IMR-90 (cell line): ENCODE measurements around the gene AMOTL1. TPM values are rescaled to one million over a fixed set of nuclear protein-coding genes. Genes with fewer than 3 reads are reported as not detected.

Experiments used
- ATAC-seq: fragments of 200-7000 bp; cut with Tn5 transposase; 2 replicates; pipeline ENCODE4 v1.9.1; 2020; ENCODE audit warnings: low read depth, mild to moderate bottlenecking, moderate library complexity
- BruUV-seq: library from RNA; stranded (reverse); fragments of 400-500 nt; replicated peaks from 2 replicates; lab custom pipeline; 2021; lab: Mats Ljungman, UMichigan
- CTCF ChIA-PET: fragments of 300-600 bp; formaldehyde crosslinking; extraction: SDS; loops from one replicate; lab custom pipeline; 2021; ENCODE audit warnings: antibody characterized with exemption; lab: Yijun Ruan, JAX
- POLR2A ChIA-PET: fragments of 300-600 bp; sonication (Branson Sonifier 250); formaldehyde crosslinking; loops from one replicate; lab custom pipeline; 2022; ENCODE audit warnings: antibody characterized with exemption; ENCODE audit not compliant: unreplicated experiment; lab: Charles Lee
- DNase-seq: peaks from one replicate; pipeline ENCODE4 v3.0.0; 2013
- H2AFZ ChIP-seq: replicated peaks from 2 replicates; pipeline ENCODE3; 2013; ENCODE audit warnings: low read length, mild to moderate bottlenecking; ENCODE audit not compliant: poor library complexity
- H2AK5ac ChIP-seq: 2 replicates; pipeline ENCODE4 v1.6.1; 2013; ENCODE audit warnings: low read depth, low read length, inconsistent platforms
- H2AK9ac ChIP-seq: replicated peaks from 2 replicates; pipeline ENCODE3; 2013; ENCODE audit warnings: mild to moderate bottlenecking, low read depth, low read length, moderate library complexity; ENCODE audit not compliant: poor library complexity
- H2BK120ac ChIP-seq: 2 replicates; pipeline ENCODE4 v1.6.1; 2013; ENCODE audit warnings: low read depth, low read length, inconsistent platforms
- H2BK15ac ChIP-seq: 3 replicates; pipeline ENCODE4 v1.6.1; 2013; ENCODE audit warnings: low read depth, low read length, inconsistent platforms
- H2BK20ac ChIP-seq: 2 replicates; pipeline ENCODE4 v1.6.1; 2013; ENCODE audit warnings: low read depth, mild to moderate bottlenecking, inconsistent platforms, low read length, moderate library complexity
- H2BK5ac ChIP-seq: 2 replicates; pipeline ENCODE4 v1.6.1; 2013; ENCODE audit warnings: mild to moderate bottlenecking, low read depth, low read length, inconsistent platforms; ENCODE audit not compliant: poor library complexity, severe bottlenecking
- H3K14ac ChIP-seq: replicated peaks from 2 replicates; pipeline ENCODE4 v1.6.1; 2013; ENCODE audit warnings: low read depth, low read length, inconsistent platforms
- H3K18ac ChIP-seq: 2 replicates; pipeline ENCODE4 v1.6.1; 2013; ENCODE audit warnings: low read depth, low read length, control low read depth
- H3K23ac ChIP-seq: 2 replicates; pipeline ENCODE4 v1.6.1; 2013; ENCODE audit warnings: low read depth, low read length, inconsistent platforms
- H3K27ac ChIP-seq: 2 replicates; pipeline ENCODE4 v1.5.1; 2013; ENCODE audit warnings: mild to moderate bottlenecking, control low read depth, low read length; ENCODE audit not compliant: insufficient read depth
- H3K27me3 ChIP-seq: 2 replicates; pipeline ENCODE4 v1.6.1; 2013; ENCODE audit warnings: low read length; ENCODE audit not compliant: control insufficient read depth, insufficient read depth
- H3K36me3 ChIP-seq: 2 replicates; pipeline ENCODE4 v1.6.1; 2013; ENCODE audit warnings: low read length, mixed read lengths; ENCODE audit not compliant: control insufficient read depth, insufficient read depth
- H3K4ac ChIP-seq: 2 replicates; pipeline ENCODE4 v1.6.1; 2013; ENCODE audit warnings: low read depth, low read length, inconsistent platforms
- H3K4me1 ChIP-seq: 2 replicates; pipeline ENCODE4 v1.6.1; 2013; ENCODE audit warnings: low read length, mixed read lengths; ENCODE audit not compliant: control insufficient read depth, insufficient read depth
- H3K4me2 ChIP-seq: 2 replicates; pipeline ENCODE4 v1.6.1; 2013; ENCODE audit warnings: low read depth, mild to moderate bottlenecking, control low read depth, low read length, moderate library complexity
- H3K4me3 ChIP-seq: 2 replicates; pipeline ENCODE4 v1.5.1; 2013; ENCODE audit warnings: low read depth, mild to moderate bottlenecking, control low read depth, low read length, moderate library complexity; ENCODE audit not compliant: insufficient read depth
- H3K56ac ChIP-seq: 2 replicates; pipeline ENCODE4 v1.6.1; 2013; ENCODE audit warnings: low read length, inconsistent platforms; ENCODE audit not compliant: insufficient read depth; ENCODE audit errors: extremely low read depth
- H3K79me1 ChIP-seq, 2 experiments: 2 replicates each; pipeline ENCODE4 v1.6.1; 2013; ENCODE audit warnings: low read length in 2 of 2, inconsistent platforms in 1 of 2, low read depth in 1 of 2
- H3K9ac ChIP-seq: 2 replicates; pipeline ENCODE4 v1.6.1; 2013; ENCODE audit warnings: low read depth, low read length, control low read depth
- H3K9me1 ChIP-seq: 2 replicates; pipeline ENCODE4 v1.6.1; 2013; ENCODE audit warnings: low read length, inconsistent platforms; ENCODE audit not compliant: insufficient read depth
- H3K9me3 ChIP-seq: 2 replicates; pipeline ENCODE4 v1.6.1; 2013; ENCODE audit warnings: low read length; ENCODE audit not compliant: control insufficient read depth, insufficient read depth
- H4K20me1 ChIP-seq: 2 replicates; pipeline ENCODE4 v1.6.1; 2013; ENCODE audit warnings: low read length, inconsistent platforms; ENCODE audit not compliant: insufficient read depth
- H4K5ac ChIP-seq: 2 replicates; pipeline ENCODE4 v1.6.1; 2013; ENCODE audit warnings: mild to moderate bottlenecking, low read depth, low read length, control low read depth
- H4K8ac ChIP-seq, 2 experiments: 2 replicates each; pipeline ENCODE4 v1.6.1; 2013; ENCODE audit warnings: low read depth in 2 of 2, low read length in 2 of 2, control low read depth in 1 of 2, inconsistent platforms in 1 of 2
- H4K91ac ChIP-seq: 2 replicates; pipeline ENCODE4 v1.6.1; 2013; ENCODE audit warnings: low read depth, low read length, inconsistent platforms; ENCODE audit not compliant: insufficient read depth
- BHLHE40 ChIP-seq: fragments of 150-350 bp; IDR thresholded peaks from 2 replicates; pipeline ENCODE4 v1.6.1; 2016; ENCODE audit warnings: mild to moderate bottlenecking, low read depth, low read length
- CEBPB ChIP-seq: IDR thresholded peaks from 2 replicates; pipeline ENCODE4 v1.6.1; 2012; ENCODE audit warnings: low read depth, low read length, improper control_type of control experiment
- CHD1 ChIP-seq: IDR thresholded peaks from 2 replicates; pipeline ENCODE4 v1.6.1; 2012; ENCODE audit warnings: low read depth, low read length, improper control_type of control experiment
- CTCF ChIP-seq: conservative IDR thresholded peaks from 2 replicates; pipeline ENCODE4 v1.5.1; 2012; ENCODE audit warnings: mild to moderate bottlenecking, low read depth, low read length, improper control_type of control experiment
- ELK1 ChIP-seq: fragments of 150-350 bp; IDR thresholded peaks from 2 replicates; pipeline ENCODE4 v1.6.1; 2016; ENCODE audit warnings: low read depth, mild to moderate bottlenecking, low read length, moderate library complexity, borderline replicate concordance
- FOS ChIP-seq: fragments of 150-350 bp; IDR thresholded peaks from 2 replicates; pipeline ENCODE4 v1.6.1; 2016; ENCODE audit warnings: low read depth, low read length
- MAFK ChIP-seq: IDR thresholded peaks from 2 replicates; pipeline ENCODE4 v1.6.1; 2012; ENCODE audit warnings: low read depth, low read length, improper control_type of control experiment
- MAZ ChIP-seq: IDR thresholded peaks from 2 replicates; pipeline ENCODE4 v1.6.1; 2012; ENCODE audit warnings: low read depth, mild to moderate bottlenecking, low read length, improper control_type of control experiment, moderate library complexity, borderline replicate concordance
- MXI1 ChIP-seq: IDR thresholded peaks from 2 replicates; pipeline ENCODE4 v1.6.1; 2012; ENCODE audit warnings: low read depth, mild to moderate bottlenecking, low read length, moderate library complexity, borderline replicate concordance
- RCOR1 ChIP-seq: IDR thresholded peaks from 2 replicates; pipeline ENCODE4 v1.6.1; 2012; ENCODE audit warnings: mild to moderate bottlenecking, low read length, improper control_type of control experiment; ENCODE audit not compliant: insufficient replicate concordance
- SMC3 ChIP-seq: fragments of 150-350 bp; IDR thresholded peaks from 2 replicates; pipeline ENCODE4 v1.6.1; 2016; ENCODE audit warnings: low read depth, mild to moderate bottlenecking, antibody characterized with exemption, low read length, moderate library complexity
- USF2 ChIP-seq: fragments of 150-350 bp; IDR thresholded peaks from 2 replicates; pipeline ENCODE4 v1.6.1; 2017; ENCODE audit warnings: mild to moderate bottlenecking, antibody characterized with exemption, low read length, low read depth
- WGBS, 2 experiments: methylation state at CpG; one replicate each; pipeline versions ENCODE4 v1.1.5 to v1.1.7; 2013; ENCODE audit warnings: missing lambda C conversion rate in 2 of 2; ENCODE audit not compliant: insufficient read length in 1 of 2; ENCODE audit errors: extremely low coverage in 2 of 2; 5-methylcytosine and 5-hydroxymethylcytosine counted together
- dilution Hi-C: fragments of 300-500 bp; cut with HindIII; formaldehyde crosslinking; loops from one replicate; pipeline ENCODE4 v1.14.3; 2018; ENCODE audit warnings: low sequenced_read_pairs; ENCODE audit not compliant: unreplicated experiment
- in situ Hi-C: fragments of 300-500 bp; cut with MboI; formaldehyde crosslinking; loops from 3 replicates; pipeline ENCODE4 v1.14.3; 2019; ENCODE audit warnings: low sequenced_read_pairs, inconsistent platforms, mixed read lengths
- intact Hi-C: fragments of 100-400 bp; cut with micrococcal nuclease; formaldehyde crosslinking; loops from 2 replicates; pipeline ENCODE4 v1.10.0; 2022
- polyA plus RNA-seq, 3 experiments: library from polyadenylated mRNA; depleted of rRNA; stranded (reverse); fragments of >200 nt; gene quantifications; 2 replicates each; pipeline ENCODE4 v1.2.3, GENCODE V29; 2012; ENCODE audit warnings: low replicate concordance in 1 of 3
- total RNA-seq: library from RNA; depleted of rRNA; stranded (reverse); fragments of >200 nt; gene quantifications from 2 replicates; pipeline ENCODE4 v1.2.3, GENCODE V29; 2012

AMOTL1 gene
- total and polyA plus RNA-seq, 2 of the 4 experiments (the other 2 are of a cell fraction), result 18.6 to 49.5 TPM

GRCh38 chr11:94858012-94858705, 90.0 kb downstream of the AMOTL1 start (continued):
- TF ChIP-seq MXI1, result no peak

- POLR2A ChIA-PET, result no interaction called here
- no peak for DNase-seq
- Histone ChIP-seq H2BK5ac (no peak overlapping the region), H2AK9ac (no peak overlapping the region), H4K8ac (no peak overlapping the region), H3K9ac (no peak overlapping the region), H3K56ac (no peak overlapping the region), H4K91ac (no peak overlapping the region), H2AFZ (no peak overlapping the region), H3K9me3 (no peaks in the 10 kb centered on the region), H2BK15ac (no peak overlapping the region), H3K4ac (no peak overlapping the region), H3K14ac (no peak overlapping the region), H3K18ac (no peak overlapping the region), H3K4me3 (no peak overlapping the region), H3K27ac (no peak overlapping the region), H2BK120ac (no peak overlapping the region), H3K27me3 (no peaks in the 10 kb centered on the region), H3K23ac (no peak overlapping the region), H3K9me1 (peaks cover 17% of the 10 kb centered on the region; the same call in 1 of the 2 replicates), H3K79me1 (peaks cover 0 to 32% of the 10 kb centered on the region in 2 experiments; a peak in 3 of 4 replicates), H4K5ac (no peak overlapping the region), H4K20me1 (no peaks in the 10 kb centered on the region), H3K4me2 (no peak overlapping the region), H2BK20ac (no peak overlapping the region), H3K4me1 (no peaks in the 10 kb centered on the region; the same call in 1 of the 2 replicates), H2AK5ac (no peak overlapping the region), H3K36me3 (peaks cover 55% of the 10 kb centered on the region)
- CTCF ChIA-PET, result no interaction called here
- intact Hi-C loops (no loop called here), in situ Hi-C loops (no loop called here), dilution Hi-C loops (no loop called here)
- BruUV-seq, result no TSS peak
- TF ChIP-seq RCOR1 (no peak), BHLHE40 (no peak), ELK1 (no peak), CTCF (no peak), USF2 (no peak), CHD1 (no peak), SMC3 (no peak), CEBPB (no peak), MAZ (no peak), MAFK (no peak), FOS (no peak)
- whole genome bisulfite sequencing, 2 experiments, result no CpG with 5 or more reads among the region's 2 CpGs
- no peak for ATAC-seq
Observed at GRCh38 chr11:94860333-94860732, 92.2 kb downstream of the AMOTL1 start.
